GM12874 (cell line): ENCODE measurements around the gene MNT.

Experiments
- CTCF ChIP-seq: IDR thresholded peaks from 2 replicates; pipeline ENCODE4 v1.5.1; 2011; ENCODE audit warnings: low read depth, mild to moderate bottlenecking, control low read depth, low read length, moderate library complexity; ENCODE audit not compliant: insufficient read depth

The MNT gene

GRCh38 chr17:2362416-2362815 is 38.4 kb downstream of the MNT start:
- TF ChIP-seq CTCF = no peak

GRCh38 chr17:2362016-2362415 is 38.8 kb downstream of the MNT start:
- TF ChIP-seq CTCF = no peak

GRCh38 chr17:2361010-2361760 is 39.7 kb downstream of the MNT start:
- TF ChIP-seq CTCF = no peak

- no peak for TF ChIP-seq CTCF
Measured at GRCh38 chr17:2357931-2358434, 42.9 kb downstream of the MNT start.

GRCh38 chr17:2357237-2357636 is 43.6 kb downstream of the MNT start:
- no peak for TF ChIP-seq CTCF

GRCh38 chr17:2354311-2354710 is 46.5 kb downstream of the MNT start:
- no peak for TF ChIP-seq CTCF

GRCh38 chr17:2351269-2351668 is 49.6 kb downstream of the MNT start:
- TF ChIP-seq CTCF = no peak
